Muscle layer of colon (tissue), 2 donors: ENCODE data around the gene COL4A1.

Source experiments
- H3K27ac ChIP-seq: one replicate; pipeline ENCODE4 v1.7.0; 2013; ENCODE audit warnings: low read depth, mild to moderate bottlenecking, low read length, moderate library complexity
- H3K27me3 ChIP-seq, 2 donors: one replicate each; pipeline ENCODE4 v1.7.0; 2013; ENCODE audit warnings: low read length in 2 of 2, mild to moderate bottlenecking in 2 of 2; ENCODE audit not compliant: insufficient read depth in 2 of 2, control insufficient read depth in 1 of 2
- H3K36me3 ChIP-seq: one replicate; pipeline ENCODE4 v1.7.0; 2013; ENCODE audit warnings: mild to moderate bottlenecking, low read length; ENCODE audit not compliant: insufficient read depth
- H3K4me1 ChIP-seq: one replicate; pipeline ENCODE4 v1.7.0; 2013; ENCODE audit warnings: mild to moderate bottlenecking, low read length; ENCODE audit not compliant: insufficient read depth
- H3K4me3 ChIP-seq, 2 donors: one replicate each; pipeline ENCODE4 v1.7.0; 2013; ENCODE audit warnings: low read length in 2 of 2, low read depth in 1 of 2, mild to moderate bottlenecking in 1 of 2, moderate library complexity in 1 of 2
- H3K9ac ChIP-seq: one replicate; pipeline ENCODE4 v1.7.0; 2013; ENCODE audit warnings: low read length
- H3K9me3 ChIP-seq: one replicate; pipeline ENCODE4 v1.7.0; 2013; ENCODE audit warnings: mild to moderate bottlenecking, low read length
- donor health status: abdominal sarcoma.
- donor health status: Adenocarcinoma of cecum.

Gene COL4A1

GRCh38 chr13:110170882-110171281 lies 136.1 kb downstream of the COL4A1 start:
- no peaks in the 10 kb centered on the region for H3K4me1 ChIP-seq
- no peak overlapping the region for H3K27ac ChIP-seq
- H3K36me3 ChIP-seq = peaks cover 91% of the 10 kb centered on the region
- H3K27me3 ChIP-seq = no peaks in the 10 kb centered on the region
- H3K9me3 ChIP-seq = no peaks in the 10 kb centered on the region
- H3K4me3 ChIP-seq = no peak overlapping the region
- H3K9ac ChIP-seq = no peak overlapping the region

DNA sequence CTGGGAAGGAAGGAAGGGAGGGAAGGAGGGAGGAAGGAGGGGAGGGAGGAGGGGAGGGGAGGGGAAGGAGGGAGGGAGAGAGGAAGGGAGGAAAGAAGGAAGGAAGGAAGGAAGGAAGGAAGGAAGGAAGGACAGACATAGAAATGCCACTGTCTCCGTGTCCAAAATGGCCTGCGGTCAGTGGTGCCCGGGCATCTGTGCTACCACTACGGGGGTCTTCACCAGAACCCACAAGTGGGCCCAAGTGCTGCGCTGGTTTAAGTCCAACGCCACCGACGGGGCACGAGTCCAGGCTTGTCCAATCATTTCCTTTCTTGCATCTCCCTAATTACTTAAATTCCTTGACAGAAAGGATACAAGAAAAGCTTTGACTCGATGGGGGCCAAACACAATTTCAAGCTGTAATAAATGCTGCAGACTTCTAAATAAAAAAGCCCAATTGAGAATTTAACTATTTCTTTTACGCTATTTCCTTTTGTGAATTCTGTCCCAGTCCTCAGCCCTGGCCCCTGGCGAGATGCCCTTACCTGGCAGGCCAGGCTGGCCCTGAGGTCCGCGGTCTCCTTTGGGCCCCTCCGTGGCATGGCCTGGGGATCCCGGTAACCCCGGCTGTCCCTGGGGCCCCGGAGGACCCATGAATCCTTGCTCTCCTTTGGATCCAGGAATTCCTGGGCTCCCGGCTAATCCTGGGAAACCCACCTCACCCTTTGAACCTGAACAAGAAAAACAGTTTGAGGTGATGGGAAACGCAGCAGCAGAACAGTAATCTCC lies 136.8 kb downstream of the COL4A1 start:
- H3K9me3 ChIP-seq = no peaks in the 10 kb centered on the region
- H3K27ac ChIP-seq = no peak overlapping the region
- no peak overlapping the region for H3K9ac ChIP-seq
- H3K36me3 ChIP-seq = peaks cover 91% of the 10 kb centered on the region
- H3K27me3 ChIP-seq = no peaks in the 10 kb centered on the region
- H3K4me3 ChIP-seq = no peak overlapping the region
- no peaks in the 10 kb centered on the region for H3K4me1 ChIP-seq

DNA sequence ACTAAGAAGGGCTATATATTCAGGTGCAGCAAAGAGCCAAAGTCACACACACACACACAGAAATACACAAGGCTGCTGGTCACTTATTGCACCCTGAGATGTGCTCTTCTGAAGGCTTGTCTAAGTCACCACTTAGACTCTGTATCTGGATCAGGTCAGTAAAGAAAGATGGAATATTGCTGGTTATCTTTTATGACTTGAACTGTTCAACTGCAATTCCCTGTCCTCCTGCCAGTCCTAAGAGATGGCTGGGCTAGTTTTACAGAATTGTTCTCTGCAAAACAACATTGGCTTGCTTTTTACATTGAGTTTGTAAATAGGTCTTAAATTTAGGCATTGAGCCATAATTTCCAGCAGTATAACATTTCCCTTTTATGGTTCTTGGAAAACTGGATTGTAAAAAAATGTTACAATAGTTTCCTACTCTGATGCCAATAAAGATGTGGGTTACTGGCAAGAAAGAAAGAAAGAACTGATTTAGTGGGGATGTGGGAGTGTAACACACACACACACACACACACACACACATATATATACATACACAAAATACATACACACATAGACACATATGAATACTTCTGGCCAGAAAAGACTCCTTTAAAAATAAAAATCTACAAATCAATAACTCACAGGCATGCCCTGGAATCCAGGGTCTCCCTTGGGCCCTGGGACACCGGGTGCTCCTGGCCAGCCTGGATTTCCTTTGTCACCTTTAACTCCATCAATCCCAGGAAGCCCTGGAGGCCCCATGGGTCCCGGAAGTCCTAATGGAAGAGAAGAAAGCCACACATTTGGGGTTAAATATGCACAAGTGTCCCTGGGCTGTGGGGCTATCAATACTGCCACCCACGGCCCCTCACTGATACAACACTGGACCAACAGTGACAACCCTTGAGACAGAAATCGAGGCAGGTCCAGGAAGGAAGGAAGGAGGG lies 137.7 kb downstream of the COL4A1 start:
- Histone ChIP-seq H3K9me3 (no peaks in the 10 kb centered on the region), H3K27ac (no peak overlapping the region), H3K4me3 (no peak overlapping the region), H3K36me3 (peaks cover 91% of the 10 kb centered on the region), H3K9ac (no peak overlapping the region), H3K4me1 (no peaks in the 10 kb centered on the region), H3K27me3 (no peaks in the 10 kb centered on the region)

GRCh38 chr13:110166598-110166997 lies 140.4 kb downstream of the COL4A1 start:
- Histone ChIP-seq H3K9ac (no peak overlapping the region), H3K36me3 (peaks cover 91% of the 10 kb centered on the region)

DNA sequence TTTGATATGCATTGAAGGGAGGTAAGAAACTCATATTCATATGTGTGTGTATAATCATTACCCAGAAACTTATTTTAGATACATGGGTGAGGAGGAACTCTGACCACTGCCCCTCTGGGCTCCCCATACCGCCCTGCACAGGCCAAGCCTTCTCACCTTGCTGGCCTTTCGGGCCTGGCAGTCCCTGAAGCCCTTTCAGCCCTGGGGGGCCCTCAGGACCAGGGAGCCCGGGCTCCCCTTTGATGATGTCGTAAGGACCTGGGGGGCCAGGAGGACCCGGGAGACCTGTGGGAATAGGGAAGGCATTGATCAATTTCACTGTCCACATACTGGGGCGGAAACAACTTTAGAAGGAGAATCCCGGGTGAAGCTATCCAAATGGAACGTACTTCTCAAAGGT lies 142.3 kb downstream of the COL4A1 start:
- H3K4me1 ChIP-seq = no peaks in the 10 kb centered on the region
- no peaks in the 10 kb centered on the region for H3K27me3 ChIP-seq
- no peak overlapping the region for H3K27ac ChIP-seq
- H3K9ac ChIP-seq = no peak overlapping the region
- peaks cover 90% of the 10 kb centered on the region for H3K36me3 ChIP-seq
- H3K4me3 ChIP-seq = no peak overlapping the region
- no peaks in the 10 kb centered on the region for H3K9me3 ChIP-seq

More at GRCh38 chr13:110166598-110166997, 140.4 kb downstream of the COL4A1 start:
- Histone ChIP-seq H3K27me3 (no peaks in the 10 kb centered on the region), H3K27ac (no peak overlapping the region), H3K4me3 (no peak overlapping the region), H3K9me3 (no peaks in the 10 kb centered on the region), H3K4me1 (no peaks in the 10 kb centered on the region)

GRCh38 chr13:110162866-110163658 lies 143.9 kb downstream of the COL4A1 start:
- no peaks in the 10 kb centered on the region for H3K9me3 ChIP-seq
- no peak overlapping the region for H3K9ac ChIP-seq
- peaks cover 91% of the 10 kb centered on the region for H3K36me3 ChIP-seq
- no peak overlapping the region for H3K4me3 ChIP-seq
- H3K4me1 ChIP-seq = no peaks in the 10 kb centered on the region
- no peaks in the 10 kb centered on the region for H3K27me3 ChIP-seq
- no peak overlapping the region for H3K27ac ChIP-seq

- H3K36me3 ChIP-seq = peaks cover 94% of the 10 kb centered on the region
- no peak overlapping the region for H3K4me3 ChIP-seq
- H3K27ac ChIP-seq = no peak overlapping the region
Observed at GRCh38 chr13:110162053-110162452, 144.9 kb downstream of the COL4A1 start.

GRCh38 chr13:110161112-110161882 lies 145.7 kb downstream of the COL4A1 start:
- no peak overlapping the region for H3K27ac ChIP-seq
- H3K36me3 ChIP-seq = peaks cover 94% of the 10 kb centered on the region
- H3K4me1 ChIP-seq = no peaks in the 10 kb centered on the region
- H3K27me3 ChIP-seq = no peaks in the 10 kb centered on the region
- H3K9me3 ChIP-seq = no peaks in the 10 kb centered on the region
- no peak overlapping the region for H3K9ac ChIP-seq
- H3K4me3 ChIP-seq = no peak overlapping the region

More at GRCh38 chr13:110162053-110162452, 144.9 kb downstream of the COL4A1 start:
- Histone ChIP-seq H3K27me3 (no peaks in the 10 kb centered on the region), H3K9ac (no peak overlapping the region), H3K9me3 (no peaks in the 10 kb centered on the region), H3K4me1 (no peaks in the 10 kb centered on the region)

DNA sequence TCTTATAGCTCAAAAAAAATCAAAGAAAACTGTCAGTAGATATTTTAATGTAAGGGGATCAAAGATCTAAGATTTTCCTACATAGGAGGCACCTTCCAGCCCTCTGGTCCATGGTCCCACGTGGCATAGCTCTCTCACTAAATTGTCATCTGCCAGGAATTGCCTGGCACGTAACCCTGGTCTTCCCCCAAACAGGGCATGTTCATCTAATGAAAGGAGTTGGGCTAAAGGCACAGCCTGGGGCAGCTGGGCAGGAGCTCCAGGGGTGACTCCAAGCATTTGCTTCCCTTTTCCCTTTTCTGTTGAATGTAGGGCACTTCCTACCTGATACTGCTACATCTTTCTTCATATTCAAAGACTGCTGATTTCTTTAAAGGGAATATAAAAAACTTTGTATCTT lies 148.7 kb downstream of the COL4A1 start:
- Histone ChIP-seq H3K4me1 (no peaks in the 10 kb centered on the region), H3K27me3 (no peaks in the 10 kb centered on the region), H3K27ac (no peak overlapping the region), H3K36me3 (peaks cover 91% of the 10 kb centered on the region), H3K9ac (no peak overlapping the region), H3K9me3 (no peaks in the 10 kb centered on the region), H3K4me3 (no peak overlapping the region)

DNA sequence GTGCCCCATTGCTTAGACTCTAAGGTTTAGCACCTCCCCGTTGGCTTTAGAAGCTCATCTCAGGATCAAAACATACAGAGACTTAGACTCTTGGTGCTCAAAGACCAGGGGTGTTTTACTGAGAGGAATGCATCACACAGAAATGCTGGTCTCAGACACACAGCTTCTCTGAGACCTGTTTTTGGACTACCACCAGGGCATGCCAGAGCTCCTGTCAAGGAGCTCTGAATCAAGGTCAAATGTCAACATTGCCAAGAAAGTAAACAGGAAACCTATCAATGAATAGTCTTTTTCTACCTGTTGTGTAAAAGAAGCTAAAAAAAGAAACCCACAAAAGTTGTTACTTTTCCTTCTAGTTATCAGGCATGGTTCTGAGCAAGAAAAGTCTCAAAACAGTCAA lies 149.2 kb downstream of the COL4A1 start:
- Histone ChIP-seq H3K9ac (no peak overlapping the region), H3K4me3 (no peak overlapping the region), H3K36me3 (peaks cover 89% of the 10 kb centered on the region), H3K27me3 (no peaks in the 10 kb centered on the region), H3K9me3 (no peaks in the 10 kb centered on the region), H3K4me1 (no peaks in the 10 kb centered on the region), H3K27ac (no peak overlapping the region)
